B cell (primary cell): Measurements from ENCODE around the gene STAU1. TPM values are rescaled to one million over a fixed set of nuclear protein-coding genes. Genes with fewer than 3 reads are reported as not detected.

Experiments used
- ATAC-seq: fragments of 200-7000 bp; cut with Tn5 transposase; one replicate; pipeline ENCODE4 v1.10.0; 2021; ENCODE audit warnings: low read depth, mild to moderate bottlenecking, moderate number of reproducible peaks, moderate library complexity
- CTCF ChIA-PET: fragments of 350-600 bp; sonication (Branson Sonifier 250); formaldehyde crosslinking; loops from one replicate; lab custom pipeline; 2021; ENCODE audit warnings: antibody characterized with exemption, inconsistent platforms; lab: Charles Lee
- POLR2A ChIA-PET: fragments of 350-600 bp; sonication (Branson Sonifier 250); formaldehyde crosslinking; loops from one replicate; lab custom pipeline; 2021; ENCODE audit warnings: antibody characterized with exemption; lab: Charles Lee
- DNase-seq: peaks from one replicate; pipeline ENCODE4 v3.0.0; 2013
- H2AFZ ChIP-seq: 2 replicates; pipeline ENCODE4 v1.6.1; 2012; ENCODE audit warnings: mild to moderate bottlenecking, low read depth, low read length; ENCODE audit not compliant: insufficient read depth, poor library complexity, severe bottlenecking
- H3K27ac ChIP-seq, 2 donors: 1 replicate in 1 of 2; 2 replicates in 1 of 2; pipeline ENCODE4 v1.5.1; 2012 to 2013; ENCODE audit warnings: low read length in 2 of 2, mild to moderate bottlenecking in 2 of 2, moderate library complexity in 1 of 2
- H3K27me3 ChIP-seq, 4 experiments: fragments of 200-600 bp in 1 of 4; sonication (generic) in 1 of 4; replicated peaks in 1 of 4; 1 replicate in 2 of 4; 2 replicates in 2 of 4; pipeline versions ENCODE4 v1.6.1 to v1.7.0; 2013 to 2016; ENCODE audit warnings: low read length in 3 of 4, mild to moderate bottlenecking in 2 of 4, mixed read lengths in 1 of 4, moderate library complexity in 1 of 4; ENCODE audit not compliant: insufficient read depth in 4 of 4, control insufficient read depth in 3 of 4; ENCODE audit errors: control extremely low read depth in 1 of 4
- H3K36me3 ChIP-seq, 2 experiments: replicated peaks in 1 of 2; 1 replicate in 1 of 2; 2 replicates in 1 of 2; pipeline versions ENCODE4 v1.6.1 to v1.7.1; 2013; ENCODE audit warnings: low read length in 1 of 2; ENCODE audit not compliant: insufficient read depth in 2 of 2, control insufficient read depth in 1 of 2; ENCODE audit errors: control extremely low read depth in 1 of 2, extremely low read depth in 1 of 2
- H3K4me1 ChIP-seq, 2 donors: fragments of 200-600 bp in 1 of 2; sonication (generic) in 1 of 2; 1 replicate in 1 of 2; 2 replicates in 1 of 2; pipeline versions ENCODE4 v1.5.1 to v1.6.1; 2013 to 2017; ENCODE audit warnings: low read length in 2 of 2; ENCODE audit not compliant: control insufficient read depth in 2 of 2, insufficient read depth in 2 of 2
- H3K4me2 ChIP-seq: replicated peaks from 2 replicates; pipeline ENCODE3; 2012; ENCODE audit warnings: mild to moderate bottlenecking, low read depth, low read length; ENCODE audit not compliant: poor library complexity, severe bottlenecking
- H3K4me3 ChIP-seq, 5 experiments: fragments of 200-600 bp in 1 of 5; sonication (generic) in 1 of 5; 1 replicate in 3 of 5; 2 replicates in 2 of 5; pipeline versions ENCODE4 v1.5.1 to v1.7.0; 2011 to 2016; ENCODE audit warnings: low read length in 4 of 5, mild to moderate bottlenecking in 4 of 5, low read depth in 2 of 5, control low read depth in 1 of 5, moderate library complexity in 1 of 5; ENCODE audit not compliant: insufficient read depth in 1 of 5; ENCODE audit errors: control extremely low read depth in 1 of 5, extremely low read depth in 1 of 5
- H3K79me2 ChIP-seq: fragments of 200-600 bp; sonication (generic); one replicate; pipeline ENCODE4 v1.6.0; 2016; ENCODE audit warnings: low read length; ENCODE audit not compliant: control insufficient read depth, insufficient read depth
- H3K9ac ChIP-seq: fragments of 200-600 bp; sonication (generic); 2 replicates; pipeline ENCODE4 v1.6.1; 2017; ENCODE audit warnings: mild to moderate bottlenecking, low read length, moderate library complexity
- H3K9me3 ChIP-seq, 3 donors: one replicate each; pipeline versions ENCODE4 v1.6.1 to v1.7.1; 2013; ENCODE audit warnings: low read length in 2 of 3; ENCODE audit not compliant: control insufficient read depth in 2 of 3, insufficient read depth in 1 of 3; ENCODE audit errors: control extremely low read depth in 1 of 3
- H4K20me1 ChIP-seq: 2 replicates; pipeline ENCODE4 v1.6.0; 2012; ENCODE audit warnings: mild to moderate bottlenecking, low read length; ENCODE audit not compliant: insufficient read depth, control insufficient read depth, poor library complexity, severe bottlenecking
- H3K27ac Mint-ChIP-seq: one replicate; pipeline ENCODE4 v1.8.0; 2021; ENCODE audit warnings: mixed read lengths
- H3K27me3 Mint-ChIP-seq: one replicate; pipeline ENCODE4 v1.8.0; 2021; ENCODE audit warnings: mixed read lengths
- H3K4me1 Mint-ChIP-seq: one replicate; pipeline ENCODE4 v1.8.0; 2021; ENCODE audit warnings: mixed read lengths
- H3K4me3 Mint-ChIP-seq: one replicate; pipeline ENCODE4 v1.8.0; 2021; ENCODE audit warnings: mixed read lengths
- H3K9me3 Mint-ChIP-seq: one replicate; pipeline ENCODE4 v1.8.0; 2022; ENCODE audit warnings: mixed read lengths; ENCODE audit not compliant: insufficient read depth
- CTCF ChIP-seq: fragments of 200-600 bp; IDR thresholded peaks from one replicate; pipeline ENCODE4 v1.8.0; 2022; ENCODE audit warnings: antibody characterized with exemption, mild to moderate bottlenecking
- EZH2 ChIP-seq: IDR thresholded peaks from 2 replicates; pipeline ENCODE4 v1.6.1; 2012; ENCODE audit warnings: borderline replicate concordance, low read depth, mild to moderate bottlenecking, moderate library complexity, low read length; ENCODE audit not compliant: insufficient read depth, poor library complexity, severe bottlenecking
- WGBS: methylation state at CpG from one replicate; pipeline ENCODE4 v1.1.5; 2013; ENCODE audit warnings: missing lambda C conversion rate; ENCODE audit not compliant: insufficient coverage; 5-methylcytosine and 5-hydroxymethylcytosine counted together
- intact Hi-C: fragments of 100-400 bp; cut with micrococcal nuclease; formaldehyde crosslinking; loops from one replicate; pipeline ENCODE4 v1.10.0; 2022
- polyA plus RNA-seq: library from polyadenylated mRNA; depleted of rRNA; stranded (reverse); fragments of >200 nt; gene quantifications from 2 replicates; pipeline ENCODE4 v1.2.3, GENCODE V29; 2012
- total RNA-seq, 2 donors: library from RNA; stranded (reverse); fragments of 120-200 nt in 1 of 2; gene quantifications; 1 replicate in 1 of 2; 2 replicates in 1 of 2; pipeline versions ENCODE4 v1.2.3 to v1.2.4, GENCODE V29; 2013 to 2022

STAU1 gene
- total and polyA plus RNA-seq, 2 donors (not counting 1 experiment from before 2014, with no cell fraction given), result 15.4 to 42.9 TPM

DNA sequence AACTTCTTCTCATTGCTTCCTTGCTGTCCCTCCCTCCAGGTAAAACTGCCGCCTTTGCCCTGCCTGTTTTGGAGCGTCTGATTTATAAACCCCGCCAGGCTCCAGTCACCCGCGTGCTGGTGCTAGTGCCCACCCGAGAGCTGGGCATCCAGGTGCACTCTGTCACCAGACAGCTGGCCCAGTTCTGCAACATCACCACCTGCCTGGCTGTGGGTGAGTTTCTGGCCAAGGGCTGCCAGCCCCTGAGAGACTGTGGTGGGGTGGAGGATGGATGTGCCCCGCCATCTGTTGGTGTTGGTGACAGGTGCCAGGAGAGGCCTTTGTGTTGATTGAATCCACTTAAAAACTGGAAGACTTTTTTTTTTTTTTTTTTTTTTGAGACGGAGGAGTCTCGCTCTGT lies 40.5 kb upstream of the STAU1 start:
- Histone ChIP-seq H2AFZ (no peak overlapping the region), H3K79me2 (peaks cover 28% of the 10 kb centered on the region), H3K4me2 (no peak overlapping the region), H3K4me1 (peaks cover 14 to 20% of the 10 kb centered on the region in 2 donors), H3K36me3 (peaks cover 7 to 83% of the 10 kb centered on the region in 2 experiments), H3K9ac (no peak overlapping the region), H3K27me3 (no peaks in the 10 kb centered on the region), H3K27ac (no peak overlapping the region), H4K20me1 (peaks cover 18% of the 10 kb centered on the region), H3K9me3 (no peaks in the 10 kb centered on the region), H3K4me3 (no peak overlapping the region)
- ChIA-PET POLR2A (no interaction called here), CTCF (interaction anchor here (0.8 kb wide), 1 partner anchor 62 kb away, joined by 3 read pairs; no protein-coding TSS in a partner anchor)
- WGBS, result 91% methylated on average over 7 of the region's 9 CpGs
- intact Hi-C loops, result no loop called here
- H3K4me1 Mint-ChIP-seq, result peaks cover 16% of the 10 kb centered on the region
- no peaks in the 10 kb centered on the region for H3K9me3 Mint-ChIP-seq
- TF ChIP-seq EZH2, result no peak
- TF ChIP-seq CTCF, result no peak
- no peak overlapping the region for H3K4me3 Mint-ChIP-seq
- H3K27ac Mint-ChIP-seq, result no peak overlapping the region
- no peaks in the 10 kb centered on the region for H3K27me3 Mint-ChIP-seq
- no peak for ATAC-seq
- no peak for DNase-seq

DNA sequence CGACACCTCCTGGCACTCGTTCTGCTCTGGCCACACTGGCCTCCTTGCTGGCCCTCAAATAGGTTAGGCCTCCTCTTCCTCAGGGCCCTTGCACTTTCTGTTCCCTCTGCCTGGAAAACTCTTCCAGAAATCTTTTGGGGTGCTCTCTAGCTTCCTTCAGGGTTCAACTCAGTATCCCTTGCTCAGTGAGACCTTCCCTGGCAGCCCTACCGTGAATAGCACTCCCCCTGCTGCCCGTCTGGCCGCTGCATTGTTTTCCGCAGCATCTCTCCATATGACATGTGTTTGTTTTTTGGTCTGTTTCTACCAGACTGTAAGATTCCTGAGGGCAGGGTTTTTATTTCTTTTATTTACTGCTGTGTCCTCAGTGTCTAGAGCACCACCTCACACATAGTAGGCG lies 37.8 kb upstream of the STAU1 start:
- no peak overlapping the region for H3K27ac Mint-ChIP-seq
- no peak overlapping the region for H3K4me3 Mint-ChIP-seq

More for the DNA sequence above, 37.8 kb upstream of the STAU1 start:
- H3K4me3 ChIP-seq, result no peak overlapping the region
- ATAC-seq, result no peak
- intact Hi-C loops, result no loop called here
- H3K4me2 ChIP-seq, result no peak overlapping the region
- TF ChIP-seq CTCF (no peak), EZH2 (no peak)
- H3K79me2 ChIP-seq, result peaks cover 44% of the 10 kb centered on the region
- H3K36me3 ChIP-seq, result peaks cover 6 to 80% of the 10 kb centered on the region in 2 experiments
- ChIA-PET POLR2A (no interaction called here), CTCF (no interaction called here)
- H3K4me1 ChIP-seq, result peaks cover 8 to 11% of the 10 kb centered on the region in 2 donors
- no peaks in the 10 kb centered on the region for H3K27me3 ChIP-seq
- no peak for DNase-seq
- peaks cover 17% of the 10 kb centered on the region for H4K20me1 ChIP-seq
- peaks cover 14% of the 10 kb centered on the region for H3K4me1 Mint-ChIP-seq
- no peaks in the 10 kb centered on the region for H3K9me3 Mint-ChIP-seq
- no peak overlapping the region for H3K27ac ChIP-seq
- whole genome bisulfite sequencing, result 100% methylated on average over 2 of the region's 7 CpGs
- H3K27me3 Mint-ChIP-seq, result no peaks in the 10 kb centered on the region
- no peaks in the 10 kb centered on the region for H3K9me3 ChIP-seq
- no peak overlapping the region for H2AFZ ChIP-seq
- H3K9ac ChIP-seq, result no peak overlapping the region
